Psoas muscle (tissue), 8 donors: Measurements from ENCODE around the gene CTNND2. TPM values are rescaled to one million over a fixed set of nuclear protein-coding genes. Genes with fewer than 3 reads are reported as not detected.

Source experiments
- ATAC-seq, 4 donors: fragments of 200-7000 bp; cut with Tn5 transposase; one replicate each; pipeline ENCODE4 v1.9.1; 2020; ENCODE audit warnings: moderate library complexity in 3 of 4, mild to moderate bottlenecking in 2 of 4
- DNase-seq, 2 donors: peaks; one replicate each; pipeline ENCODE4 v3.0.0-alpha.2; 2020
- H3K27ac ChIP-seq: fragments of 200-600 bp; one replicate; pipeline ENCODE4 v1.8.0; 2022
- H3K27me3 ChIP-seq, 3 donors: fragments of 200-600 bp in 1 of 3; one replicate each; pipeline versions ENCODE4 v1.6.1 to v1.8.0; 2013 to 2022; ENCODE audit warnings: low read length in 2 of 3, mild to moderate bottlenecking in 2 of 3, moderate library complexity in 1 of 3; ENCODE audit not compliant: insufficient read depth in 3 of 3
- H3K36me3 ChIP-seq, 2 donors: fragments of 200-600 bp in 1 of 2; one replicate each; pipeline versions ENCODE4 v1.6.1 to v1.8.0; 2013 to 2022; ENCODE audit warnings: low read depth in 1 of 2, mild to moderate bottlenecking in 1 of 2, moderate library complexity in 1 of 2; ENCODE audit not compliant: insufficient read depth in 1 of 2
- H3K4me1 ChIP-seq: fragments of 200-600 bp; one replicate; pipeline ENCODE4 v1.8.0; 2022
- H3K4me3 ChIP-seq: fragments of 200-600 bp; one replicate; pipeline ENCODE4 v1.8.0; 2022; ENCODE audit warnings: mild to moderate bottlenecking
- H3K9me3 ChIP-seq: fragments of 200-600 bp; one replicate; pipeline ENCODE4 v1.8.0; 2022
- WGBS, 3 donors: extraction: QIAGEN DNeasy Blood & Tissue Kit; methylation state at CpG; one replicate each; pipeline versions ENCODE4 v1.1.6 to v1.1.7; 2013; 5-methylcytosine and 5-hydroxymethylcytosine counted together
- intact Hi-C, 2 donors: fragments of 100-400 bp; cut with DNase I; formaldehyde crosslinking; loops; one replicate each; pipeline versions ENCODE4 v1.11.0 to v1.14.2; 2022
- polyA plus RNA-seq, 3 donors: library from polyadenylated mRNA; stranded (reverse); fragments of 200-250 nt; gene quantifications; one replicate each; pipeline ENCODE4 v1.2.3, GENCODE V29; 2013
- total RNA-seq, 4 donors: library from RNA; stranded (reverse); fragmentation: NEBNext Ultra II Directional in 2 of 4; extraction: Animal tissue kit (Norgen Biotek cat#: 25700) in 2 of 4; gene quantifications; one replicate each; pipeline versions ENCODE4 v1.2.1 to v1.2.4, GENCODE V29; 2021 to 2023
- TF ChIP-seq, protein P1 (sequence below): fragments of 200-600 bp; IDR thresholded peaks from one replicate; pipeline ENCODE4 v1.8.0; 2022; ENCODE audit warnings: antibody characterized with exemption
- donor health status: healthy with polysubstance abuse.
- donor health status: DM: no; HTN: no; CAD: no; lungs with moderate emphysema.
- donor health status: Bipolar disorder and iron deficiency.
- donor health status: healthy.
- donor health status: DM: yes; HTN: yes; CAD: no.
- donor health status: DM: no; HTN: no; CAD: no.
- donor health status: DM: no; HTN: no; CAD: no.
- donor health status: DM: yes; HTN: yes; CAD: no.

Gene CTNND2
- total and polyA plus RNA-seq, 7 donors, result 0.09 to 0.14 (median 0.13) TPM; not detected in 4

DNA sequence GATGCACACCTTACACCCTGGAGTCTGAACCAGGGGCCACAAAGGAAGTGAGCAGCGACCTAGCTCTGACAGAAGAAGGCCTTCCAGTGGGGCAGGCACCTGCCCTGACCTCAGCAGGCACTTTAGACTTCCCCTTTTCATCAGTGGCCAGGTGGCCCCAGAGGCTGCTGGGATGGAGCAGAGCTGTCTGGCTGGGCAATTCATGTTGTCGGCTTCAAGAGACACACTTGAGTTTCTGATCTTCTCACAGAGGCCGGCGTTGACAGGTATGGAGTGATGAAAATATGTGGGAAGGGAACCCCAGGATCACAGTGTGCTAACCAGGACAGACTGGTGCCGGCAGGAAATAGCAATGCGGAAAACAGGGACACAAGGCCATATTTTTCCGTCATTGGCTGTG is 375.5 kb downstream of the CTNND2 start:
- H3K4me1 ChIP-seq, result no peaks in the 10 kb centered on the region
- WGBS, 3 donors, result 84 to 87% (median 84%) methylated on average over 7 of the region's 7 CpGs
- H3K27ac ChIP-seq, result no peak overlapping the region
- DNase-seq (no peak), ATAC-seq (no peak)
- intact Hi-C loops, result no loop called here
- no peaks in the 10 kb centered on the region for H3K36me3 ChIP-seq
- H3K27me3 ChIP-seq, result no peaks in the 10 kb centered on the region
- no peaks in the 10 kb centered on the region for H3K9me3 ChIP-seq
- TF ChIP-seq, protein P1, sequence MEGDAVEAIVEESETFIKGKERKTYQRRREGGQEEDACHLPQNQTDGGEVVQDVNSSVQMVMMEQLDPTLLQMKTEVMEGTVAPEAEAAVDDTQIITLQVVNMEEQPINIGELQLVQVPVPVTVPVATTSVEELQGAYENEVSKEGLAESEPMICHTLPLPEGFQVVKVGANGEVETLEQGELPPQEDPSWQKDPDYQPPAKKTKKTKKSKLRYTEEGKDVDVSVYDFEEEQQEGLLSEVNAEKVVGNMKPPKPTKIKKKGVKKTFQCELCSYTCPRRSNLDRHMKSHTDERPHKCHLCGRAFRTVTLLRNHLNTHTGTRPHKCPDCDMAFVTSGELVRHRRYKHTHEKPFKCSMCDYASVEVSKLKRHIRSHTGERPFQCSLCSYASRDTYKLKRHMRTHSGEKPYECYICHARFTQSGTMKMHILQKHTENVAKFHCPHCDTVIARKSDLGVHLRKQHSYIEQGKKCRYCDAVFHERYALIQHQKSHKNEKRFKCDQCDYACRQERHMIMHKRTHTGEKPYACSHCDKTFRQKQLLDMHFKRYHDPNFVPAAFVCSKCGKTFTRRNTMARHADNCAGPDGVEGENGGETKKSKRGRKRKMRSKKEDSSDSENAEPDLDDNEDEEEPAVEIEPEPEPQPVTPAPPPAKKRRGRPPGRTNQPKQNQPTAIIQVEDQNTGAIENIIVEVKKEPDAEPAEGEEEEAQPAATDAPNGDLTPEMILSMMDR, result no peak
- no peak overlapping the region for H3K4me3 ChIP-seq

GRCh38 chr5:11527652-11528349 is 376.4 kb downstream of the CTNND2 start:
- intact Hi-C loops, result no loop called here
- H3K4me3 ChIP-seq, result no peak overlapping the region
- no peak overlapping the region for H3K27ac ChIP-seq
- 81 to 86% (median 83%) methylated on average over 7 of the region's 7 CpGs for WGBS, 3 donors
- no peaks in the 10 kb centered on the region for H3K36me3 ChIP-seq
- H3K9me3 ChIP-seq, result no peaks in the 10 kb centered on the region
- H3K27me3 ChIP-seq, result no peaks in the 10 kb centered on the region
- ATAC-seq (no peak), DNase-seq (no peak)
- no peaks in the 10 kb centered on the region for H3K4me1 ChIP-seq
- TF ChIP-seq, protein P1, result no peak

DNA sequence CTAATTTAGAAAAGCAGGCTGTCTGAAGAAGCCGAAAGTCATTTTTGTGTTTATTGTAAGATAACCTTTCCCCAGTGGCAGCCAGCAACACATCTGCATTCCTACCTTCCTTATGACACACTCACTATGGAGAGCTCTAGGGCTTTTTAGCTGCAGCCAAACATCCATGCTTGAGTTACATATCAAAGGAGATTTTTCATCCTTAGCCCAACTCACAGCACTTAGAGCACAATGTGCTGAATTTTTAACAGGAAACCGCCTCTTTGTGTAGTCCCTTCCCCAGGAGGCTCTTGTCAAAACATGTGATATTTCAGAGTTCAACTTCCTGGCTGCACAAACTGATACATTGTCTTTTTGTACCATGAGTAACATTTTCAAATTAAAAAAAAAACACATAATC is 379.2 kb downstream of the CTNND2 start:
- Histone ChIP-seq H3K27ac (no peak overlapping the region), H3K4me3 (no peak overlapping the region), H3K9me3 (no peaks in the 10 kb centered on the region), H3K27me3 (no peaks in the 10 kb centered on the region), H3K4me1 (no peaks in the 10 kb centered on the region), H3K36me3 (no peaks in the 10 kb centered on the region)
- TF ChIP-seq, protein P1, result no peak
- 64 to 76% (median 67%) methylated on average over 2 of the region's 2 CpGs for WGBS, 3 donors
- DNase-seq (no peak), ATAC-seq (no peak)
- intact Hi-C loops, result no loop called here

- no peak for DNase-seq
- intact Hi-C loops, result no loop called here
- TF ChIP-seq, protein P1, result no peak
Measured at GRCh38 chr5:11524188-11524587, 380.1 kb downstream of the CTNND2 start.

DNA sequence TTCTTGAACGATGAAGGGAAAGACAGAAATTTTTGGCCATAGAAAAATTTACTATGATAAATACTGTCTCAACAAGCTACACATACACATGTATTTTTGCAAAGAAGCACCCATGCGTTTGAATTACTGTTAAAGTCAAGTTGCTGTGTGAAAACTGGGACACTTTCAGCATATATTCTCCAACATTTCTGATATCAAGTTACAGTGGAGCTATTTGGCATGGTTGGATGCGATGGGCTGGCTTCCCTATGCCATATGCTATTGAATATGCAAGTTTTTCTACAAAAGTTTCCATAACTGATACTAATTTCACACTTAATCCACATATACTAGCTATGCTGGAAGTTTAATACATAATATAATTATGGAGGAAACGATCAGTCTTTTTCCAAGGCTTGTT is 381.4 kb downstream of the CTNND2 start:
- 42 to 49% (median 46%) methylated on average over 4 of the region's 4 CpGs for WGBS, 3 donors
- Histone ChIP-seq H3K36me3 (no peaks in the 10 kb centered on the region), H3K9me3 (no peaks in the 10 kb centered on the region), H3K27ac (no peak overlapping the region), H3K4me3 (no peak overlapping the region), H3K27me3 (no peaks in the 10 kb centered on the region), H3K4me1 (no peaks in the 10 kb centered on the region)
- intact Hi-C loops, result no loop called here
- DNase-seq (no peak), ATAC-seq (no peak)
- TF ChIP-seq, protein P1, result no peak

More at GRCh38 chr5:11524188-11524587, 380.1 kb downstream of the CTNND2 start:
- H3K27me3 ChIP-seq, result no peaks in the 10 kb centered on the region
- ATAC-seq, result no peak
- 65 to 78% (median 66%) methylated on average over 4 of the region's 4 CpGs for whole genome bisulfite sequencing, 3 donors
- no peaks in the 10 kb centered on the region for H3K9me3 ChIP-seq
- no peaks in the 10 kb centered on the region for H3K4me1 ChIP-seq
- no peaks in the 10 kb centered on the region for H3K36me3 ChIP-seq
- H3K27ac ChIP-seq, result no peak overlapping the region
- no peak overlapping the region for H3K4me3 ChIP-seq
